Effector memory CD4-positive, alpha-beta T cell (primary cell): ENCODE results near the gene HMOX1.

Experiments used
- DNase-seq, 3 donors: peaks; one replicate each; pipeline ENCODE4 v3.0.0-alpha.2; 2020
- H3K27ac ChIP-seq: 2 replicates; pipeline ENCODE4 v1.7.0; 2013; ENCODE audit warnings: mild to moderate bottlenecking, low read length, moderate library complexity; ENCODE audit not compliant: insufficient read depth, poor library complexity, severe bottlenecking
- H3K27me3 ChIP-seq: replicated peaks from 2 replicates; pipeline ENCODE4 v1.7.0; 2013; ENCODE audit warnings: mild to moderate bottlenecking, low read length; ENCODE audit not compliant: insufficient read depth, control insufficient read depth, poor library complexity, severe bottlenecking
- H3K36me3 ChIP-seq: 2 replicates; pipeline ENCODE4 v1.7.0; 2013; ENCODE audit warnings: mild to moderate bottlenecking, low read length, moderate library complexity; ENCODE audit not compliant: control insufficient read depth, insufficient read depth
- H3K4me1 ChIP-seq: 2 replicates; pipeline ENCODE4 v1.7.0; 2013; ENCODE audit warnings: low read length, mild to moderate bottlenecking; ENCODE audit not compliant: control insufficient read depth, insufficient read depth, poor library complexity, severe bottlenecking
- H3K4me3 ChIP-seq: 2 replicates; pipeline ENCODE4 v1.7.0; 2013; ENCODE audit warnings: low read length, low read depth, mild to moderate bottlenecking; ENCODE audit not compliant: insufficient read depth, poor library complexity, severe bottlenecking
- H3K9me3 ChIP-seq: 2 replicates; pipeline ENCODE4 v1.7.0; 2013; ENCODE audit warnings: mild to moderate bottlenecking, low read length, moderate library complexity; ENCODE audit not compliant: control insufficient read depth

Gene HMOX1

GRCh38 chr22:35380013-35380412, 883 bp upstream of the HMOX1 start:
- peaks cover 12% of the 10 kb centered on the region for H3K4me1 ChIP-seq
- DNase-seq, result no peak
- H3K9me3 ChIP-seq, result no peaks in the 10 kb centered on the region
- H3K27ac ChIP-seq, result no peak overlapping the region
- H3K27me3 ChIP-seq, result no peaks in the 10 kb centered on the region
- H3K4me3 ChIP-seq, result no peak overlapping the region
- no peaks in the 10 kb centered on the region for H3K36me3 ChIP-seq

DNA sequence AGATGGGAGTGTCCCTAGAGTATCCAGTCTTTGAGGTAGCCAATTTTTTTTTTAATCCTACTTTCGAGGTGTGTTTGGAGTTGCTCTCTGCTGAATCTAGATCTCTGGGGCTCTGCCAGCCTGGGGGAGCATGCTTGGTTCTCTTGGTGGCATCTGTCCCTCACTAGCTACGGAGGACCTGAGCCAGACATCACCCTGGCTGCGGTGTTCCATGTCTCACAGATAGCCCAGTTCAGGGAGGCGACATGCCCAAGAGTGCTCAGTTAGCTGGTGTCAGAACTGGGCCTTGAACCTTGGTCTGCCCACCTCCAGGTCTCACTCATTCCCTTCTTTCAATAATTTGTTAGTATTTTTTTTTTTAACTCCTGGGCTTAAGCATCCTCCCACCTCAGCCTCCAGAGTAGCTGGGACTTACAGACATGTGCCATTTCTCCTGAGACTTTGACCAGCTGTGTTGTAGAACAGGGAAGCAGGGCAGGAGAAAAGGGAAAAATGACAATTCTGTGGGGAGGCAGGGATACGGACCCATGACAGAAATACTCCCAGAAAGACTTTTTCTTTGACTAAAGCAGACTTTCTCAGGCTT, 621 bp downstream of the HMOX1 start:
- H3K9me3 ChIP-seq, result no peaks in the 10 kb centered on the region
- H3K4me1 ChIP-seq, result peaks cover 12% of the 10 kb centered on the region
- DNase-seq, result no peak
- H3K4me3 ChIP-seq, result peak overlapping the region; percentile 8
- H3K36me3 ChIP-seq, result no peaks in the 10 kb centered on the region
- no peak overlapping the region for H3K27ac ChIP-seq
- no peaks in the 10 kb centered on the region for H3K27me3 ChIP-seq

GRCh38 chr22:35383679-35384071, 2.8 kb downstream of the HMOX1 start:
- Histone ChIP-seq H3K36me3 (no peaks in the 10 kb centered on the region), H3K27me3 (peaks cover 3% of the 10 kb centered on the region), H3K4me1 (peaks cover 8% of the 10 kb centered on the region), H3K9me3 (no peaks in the 10 kb centered on the region), H3K27ac (no peak overlapping the region), H3K4me3 (no peak overlapping the region)
- no peak for DNase-seq

DNA sequence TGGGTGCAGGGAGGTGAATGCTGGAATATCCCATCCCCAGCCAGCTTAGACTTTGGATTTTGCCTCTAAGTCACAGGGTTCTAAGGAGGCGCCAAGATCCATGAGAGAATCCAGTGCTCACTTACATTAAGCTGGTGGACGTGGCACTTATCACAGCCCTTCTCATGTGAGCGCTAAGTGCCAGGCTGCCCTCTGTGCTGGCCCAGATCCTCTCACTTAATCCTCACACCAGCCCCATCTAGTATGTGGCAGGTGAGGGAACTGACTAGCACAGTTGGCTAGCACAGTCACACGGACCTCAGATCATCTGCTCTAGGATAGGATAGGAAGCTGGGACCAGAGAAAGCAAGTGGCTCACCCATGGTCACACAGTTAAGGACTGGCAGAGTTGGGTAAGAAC, 3.6 kb downstream of the HMOX1 start:
- H3K4me3 ChIP-seq, result no peak overlapping the region
- H3K27me3 ChIP-seq, result peaks cover 3% of the 10 kb centered on the region
- H3K36me3 ChIP-seq, result no peaks in the 10 kb centered on the region
- H3K4me1 ChIP-seq, result peaks cover 8% of the 10 kb centered on the region
- no peaks in the 10 kb centered on the region for H3K9me3 ChIP-seq
- no peak for DNase-seq
- H3K27ac ChIP-seq, result no peak overlapping the region

- no peak overlapping the region for H3K27ac ChIP-seq
Observed at GRCh38 chr22:35384975-35385588, 4.2 kb downstream of the HMOX1 start.

DNA sequence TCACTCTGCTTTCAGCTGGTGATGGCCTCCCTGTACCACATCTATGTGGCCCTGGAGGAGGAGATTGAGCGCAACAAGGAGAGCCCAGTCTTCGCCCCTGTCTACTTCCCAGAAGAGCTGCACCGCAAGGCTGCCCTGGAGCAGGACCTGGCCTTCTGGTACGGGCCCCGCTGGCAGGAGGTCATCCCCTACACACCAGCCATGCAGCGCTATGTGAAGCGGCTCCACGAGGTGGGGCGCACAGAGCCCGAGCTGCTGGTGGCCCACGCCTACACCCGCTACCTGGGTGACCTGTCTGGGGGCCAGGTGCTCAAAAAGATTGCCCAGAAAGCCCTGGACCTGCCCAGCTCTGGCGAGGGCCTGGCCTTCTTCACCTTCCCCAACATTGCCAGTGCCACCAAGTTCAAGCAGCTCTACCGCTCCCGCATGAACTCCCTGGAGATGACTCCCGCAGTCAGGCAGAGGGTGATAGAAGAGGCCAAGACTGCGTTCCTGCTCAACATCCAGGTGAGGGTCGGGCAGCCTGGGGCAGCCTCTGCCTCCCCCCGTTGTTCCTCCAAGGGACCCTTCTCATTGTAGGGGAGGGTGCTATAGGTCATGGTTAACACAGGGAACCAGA, 5.9 kb downstream of the HMOX1 start:
- Histone ChIP-seq H3K27me3 (peaks cover 3% of the 10 kb centered on the region), H3K27ac (no peak overlapping the region), H3K9me3 (no peaks in the 10 kb centered on the region), H3K36me3 (no peaks in the 10 kb centered on the region), H3K4me3 (no peak overlapping the region), H3K4me1 (no peaks in the 10 kb centered on the region)
- DNase-seq, result no peak

More at GRCh38 chr22:35384975-35385588, 4.2 kb downstream of the HMOX1 start:
- Histone ChIP-seq H3K36me3 (no peaks in the 10 kb centered on the region), H3K27me3 (peaks cover 3% of the 10 kb centered on the region), H3K4me1 (peaks cover 8% of the 10 kb centered on the region), H3K9me3 (no peaks in the 10 kb centered on the region), H3K4me3 (no peak overlapping the region)
- no peak for DNase-seq

GRCh38 chr22:35390933-35391332, 10.0 kb downstream of the HMOX1 start:
- Histone ChIP-seq H3K27me3 (peaks cover 3% of the 10 kb centered on the region), H3K27ac (no peak overlapping the region), H3K4me3 (no peak overlapping the region), H3K9me3 (no peaks in the 10 kb centered on the region), H3K36me3 (no peaks in the 10 kb centered on the region), H3K4me1 (no peaks in the 10 kb centered on the region)
- no peak for DNase-seq

- Histone ChIP-seq H3K27ac (no peak overlapping the region), H3K36me3 (no peaks in the 10 kb centered on the region), H3K4me3 (no peak overlapping the region), H3K27me3 (no peaks in the 10 kb centered on the region), H3K9me3 (no peaks in the 10 kb centered on the region), H3K4me1 (no peaks in the 10 kb centered on the region)
- DNase-seq, result no peak
Observed at GRCh38 chr22:35392357-35392756, 11.5 kb downstream of the HMOX1 start.

DNA sequence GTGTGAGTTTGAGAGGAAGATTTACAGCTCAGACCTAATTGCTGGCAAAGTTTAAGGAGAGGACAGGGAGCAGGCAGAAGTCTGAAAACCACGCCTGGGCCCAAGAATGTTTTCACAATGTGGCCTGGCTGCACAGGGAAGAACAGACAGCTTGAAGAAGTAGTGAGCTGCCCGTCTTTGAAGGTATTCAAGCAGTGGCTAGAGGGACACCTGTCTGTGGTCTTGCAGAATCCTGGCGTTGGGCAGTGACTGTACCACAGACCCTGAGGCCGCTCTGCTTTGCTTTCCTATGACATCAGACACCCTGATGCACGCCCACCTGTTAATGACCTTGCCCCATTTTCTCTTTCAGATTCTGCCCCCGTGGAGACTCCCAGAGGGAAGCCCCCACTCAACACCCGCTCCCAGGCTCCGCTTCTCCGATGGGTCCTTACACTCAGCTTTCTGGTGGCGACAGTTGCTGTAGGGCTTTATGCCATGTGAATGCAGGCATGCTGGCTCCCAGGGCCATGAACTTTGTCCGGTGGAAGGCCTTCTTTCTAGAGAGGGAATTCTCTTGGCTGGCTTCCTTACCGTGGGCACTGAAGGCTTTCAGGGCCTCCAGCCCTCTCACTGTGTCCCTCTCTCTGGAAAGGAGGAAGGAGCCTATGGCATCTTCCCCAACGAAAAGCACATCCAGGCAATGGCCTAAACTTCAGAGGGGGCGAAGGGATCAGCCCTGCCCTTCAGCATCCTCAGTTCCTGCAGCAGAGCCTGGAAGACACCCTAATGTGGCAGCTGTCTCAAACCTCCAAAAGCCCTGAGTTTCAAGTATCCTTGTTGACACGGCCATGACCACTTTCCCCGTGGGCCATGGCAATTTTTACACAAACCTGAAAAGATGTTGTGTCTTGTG, 12.5 kb downstream of the HMOX1 start:
- Histone ChIP-seq H3K27me3 (no peaks in the 10 kb centered on the region), H3K4me1 (no peaks in the 10 kb centered on the region)

GRCh38 chr22:35394011-35394312, 13.1 kb downstream of the HMOX1 start:
- Histone ChIP-seq H3K27me3 (no peaks in the 10 kb centered on the region), H3K4me3 (no peak overlapping the region), H3K36me3 (no peaks in the 10 kb centered on the region), H3K4me1 (no peaks in the 10 kb centered on the region), H3K9me3 (no peaks in the 10 kb centered on the region), H3K27ac (no peak overlapping the region)
- no peak for DNase-seq

More for the DNA sequence above, 12.5 kb downstream of the HMOX1 start:
- Histone ChIP-seq H3K36me3 (no peaks in the 10 kb centered on the region), H3K4me3 (no peak overlapping the region), H3K27ac (no peak overlapping the region), H3K9me3 (no peaks in the 10 kb centered on the region)
- no peak for DNase-seq
